Midbrain (tissue), 1 donor: ENCODE measurements around the gene AARSD1.
"Not testable (repeated sequence)": the region's sequence is repeated elsewhere in the genome, so short reads cannot be mapped to it uniquely, and the experiment has no call there.

Experiments used
- DNase-seq: peaks from one replicate; lab custom pipeline; 2025; lab: John Stamatoyannopoulos, UW

AARSD1 gene

DNA sequence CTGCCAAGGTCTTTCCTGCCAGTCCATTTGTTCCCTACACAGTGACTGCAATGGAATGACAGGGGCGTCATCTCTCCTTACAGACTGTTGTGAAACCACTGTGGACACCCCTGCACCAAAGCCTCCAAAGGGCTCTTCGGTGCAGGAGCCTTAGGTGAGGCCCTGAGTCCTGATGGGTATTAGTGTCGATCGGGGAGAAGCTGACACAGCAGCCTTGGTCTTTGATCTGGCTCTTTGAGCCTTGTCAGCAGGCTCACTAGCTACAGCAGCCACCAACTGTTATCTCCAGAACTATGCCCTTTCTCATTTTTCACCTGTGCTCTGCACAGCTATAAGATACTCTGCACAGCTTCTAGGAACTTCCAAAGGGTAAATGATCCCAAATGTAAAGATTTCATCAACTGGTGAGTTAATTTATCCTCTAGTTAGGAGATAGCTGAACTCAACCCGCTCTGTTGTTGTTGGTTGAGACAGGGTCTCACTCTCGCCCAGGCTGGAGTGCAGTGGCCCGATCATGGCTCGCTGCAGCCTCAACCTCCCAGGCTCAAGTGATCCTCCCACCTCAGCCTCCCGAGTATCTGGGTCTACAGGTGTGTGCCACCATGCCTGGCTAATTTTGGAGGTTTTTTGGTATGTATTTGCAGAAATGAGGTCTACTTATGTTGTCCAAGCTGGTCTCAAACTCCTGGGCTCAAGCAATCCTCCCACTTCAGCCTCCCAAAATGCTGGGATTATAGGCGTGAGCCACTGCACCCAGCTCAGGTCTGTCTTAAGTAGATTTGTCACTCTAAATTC, 44.0 kb downstream of the AARSD1 start:
- no peak for DNase-seq

DNA sequence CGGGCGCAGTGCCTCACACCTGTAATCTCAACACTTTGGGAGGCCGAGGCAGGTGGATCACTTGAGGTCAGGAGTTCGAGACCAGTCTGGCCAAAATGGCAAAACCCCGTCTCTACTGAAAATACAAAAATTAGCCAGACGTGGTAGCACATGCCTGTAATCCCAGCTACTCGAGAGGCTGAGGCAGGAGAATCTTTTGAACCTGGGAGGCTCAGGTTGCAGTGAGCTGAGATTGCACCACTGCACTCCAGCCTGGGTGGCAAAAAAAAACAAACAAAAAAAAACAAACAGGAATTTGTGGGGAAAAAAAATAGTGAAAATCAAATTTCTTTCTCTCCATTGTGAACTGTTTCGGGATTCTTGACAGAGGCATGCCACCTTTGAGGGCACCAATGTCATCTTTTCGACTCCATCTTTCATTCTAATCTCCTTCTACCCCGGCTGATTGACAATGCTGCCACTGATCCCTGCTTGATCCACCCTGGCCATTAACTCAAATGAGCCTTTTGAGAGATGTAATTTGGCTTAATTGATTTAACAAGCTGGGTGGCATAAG, 44.7 kb downstream of the AARSD1 start:
- DNase-seq = not testable (repeated sequence)

GRCh38 chr17:42918902-42919521, 45.2 kb downstream of the AARSD1 start:
- no peak for DNase-seq

- DNase-seq = no peak
These were observed 47.0 kb downstream of the AARSD1 start for GRCh38 chr17:42917236-42917603.

GRCh38 chr17:42916388-42917235, 47.6 kb downstream of the AARSD1 start:
- not testable (repeated sequence) for DNase-seq

DNA sequence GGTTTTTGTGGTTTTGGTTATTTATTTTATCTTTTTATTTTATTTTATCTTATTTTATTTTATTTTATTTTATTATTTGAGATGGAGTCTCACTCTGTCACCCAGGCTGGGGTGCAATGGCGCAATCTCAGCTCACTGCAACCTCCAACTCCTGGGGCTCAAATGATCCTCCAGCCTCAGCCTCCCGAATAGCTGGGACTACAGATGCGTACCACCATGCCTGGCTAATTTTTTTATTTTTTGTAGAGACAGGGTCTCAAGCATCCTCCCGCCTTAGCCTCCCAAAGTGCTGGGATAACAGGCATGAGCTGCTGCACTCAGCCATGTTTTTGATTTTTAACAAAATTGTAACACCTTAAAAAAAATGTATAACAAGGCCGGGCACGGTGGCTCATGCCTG, 49.0 kb downstream of the AARSD1 start:
- not testable (repeated sequence) for DNase-seq

- no peak for DNase-seq
These were observed 50.2 kb downstream of the AARSD1 start for GRCh38 chr17:42913981-42914617.

DNA sequence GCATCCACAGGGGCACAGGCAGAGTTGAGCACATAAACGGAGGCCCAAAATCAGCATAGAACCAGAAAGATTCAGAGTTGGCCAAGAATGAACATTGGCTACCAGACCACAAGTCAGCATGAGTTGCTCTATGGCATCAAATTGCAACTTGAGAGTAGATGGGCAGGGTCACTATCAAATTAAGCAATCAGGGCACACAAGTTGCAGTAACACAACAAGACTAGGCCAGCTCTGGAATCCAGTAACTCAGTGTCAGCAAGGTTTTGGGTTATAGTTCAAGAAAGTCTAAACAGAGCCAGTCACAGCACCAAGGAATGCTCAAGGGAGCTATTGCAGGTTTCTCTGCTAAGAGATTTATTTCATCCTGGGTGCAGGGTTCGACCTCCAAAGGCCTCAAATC, 50.7 kb downstream of the AARSD1 start:
- DNase-seq = no peak

GRCh38 chr17:42908872-42909700, 55.2 kb downstream of the AARSD1 start:
- no peak for DNase-seq

DNA sequence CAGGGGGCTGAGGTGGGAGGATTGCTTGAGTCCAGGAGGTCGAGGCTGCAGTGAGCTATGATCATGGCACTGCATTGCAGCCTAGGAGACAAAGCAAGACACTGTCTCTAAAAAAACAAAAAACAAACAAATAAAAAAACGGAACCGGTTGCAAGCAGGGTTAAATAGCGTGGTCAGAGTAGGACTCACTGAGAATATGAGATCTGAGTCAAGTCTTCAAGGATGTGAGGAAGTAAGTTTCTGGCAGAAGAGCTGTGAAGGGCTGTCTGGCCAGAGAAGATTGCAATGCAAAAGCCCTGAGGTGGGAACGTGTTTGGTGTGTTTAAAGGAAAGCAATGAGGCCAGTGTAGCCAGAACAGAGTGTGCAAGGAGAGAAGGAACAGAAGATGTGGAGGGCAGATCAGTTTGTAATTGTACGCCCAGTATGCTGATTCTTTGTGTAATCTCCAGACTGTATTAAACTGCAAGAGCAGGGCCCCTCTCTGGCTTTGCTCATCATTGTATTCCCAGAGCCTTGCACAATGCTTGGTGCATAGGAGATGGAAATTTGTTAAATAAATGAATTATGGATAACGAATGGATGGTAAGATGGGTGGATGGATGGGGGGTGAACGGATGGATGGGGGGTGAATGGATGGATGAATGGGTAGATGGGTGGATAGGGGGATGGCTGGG, 57.3 kb downstream of the AARSD1 start:
- no peak for DNase-seq

- DNase-seq = no peak
These were observed 60.2 kb downstream of the AARSD1 start for GRCh38 chr17:42904110-42904469.

DNA sequence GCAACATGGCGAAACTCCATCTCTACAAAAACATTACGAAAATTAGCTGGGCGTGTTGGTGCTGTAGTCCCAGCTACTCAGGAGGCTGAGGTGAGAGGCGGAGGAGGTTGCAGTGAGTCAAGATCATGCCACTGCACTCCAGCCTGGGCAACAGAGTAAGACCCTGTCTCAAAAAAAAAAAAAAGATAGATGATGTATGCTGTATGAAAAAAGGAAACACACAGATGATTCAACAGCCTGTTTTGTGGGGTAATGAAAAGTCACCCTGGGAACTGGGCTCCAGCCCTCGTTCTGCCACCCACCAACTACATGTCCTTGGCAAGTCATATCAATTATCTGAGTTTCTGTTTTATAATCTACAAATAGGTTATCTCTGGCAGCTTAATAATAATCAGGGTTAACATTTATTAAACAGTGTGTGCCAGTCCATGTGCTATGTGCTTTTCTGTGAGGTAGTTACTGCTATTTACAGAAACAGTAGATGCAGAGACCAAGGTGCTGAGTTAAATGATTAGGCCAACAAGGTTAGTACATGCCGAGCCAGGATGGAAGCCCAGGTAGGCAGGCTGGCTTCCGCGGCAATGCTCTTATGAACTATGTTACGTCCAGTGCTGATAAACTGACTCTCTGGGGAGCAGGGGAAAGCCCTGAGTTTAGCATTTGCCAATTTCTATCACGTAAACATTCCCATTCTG, 62.6 kb downstream of the AARSD1 start:
- no peak for DNase-seq
